A549 (cell line): ENCODE measurements around the gene RNF10. TPM values are rescaled to one million over a fixed set of nuclear protein-coding genes. Genes with fewer than 3 reads are reported as not detected.

Experiments
- ATAC-seq, 2 experiments: fragments of 200-7000 bp in 1 of 2; fragments of >200 bp in 1 of 2; cut with Nextera tagmentation in 1 of 2; cut with Tn5 transposase in 1 of 2; 3 replicates each; pipeline versions ENCODE4 v1.8.0 to v1.9.1; 2018 to 2020; ENCODE audit warnings: mild to moderate bottlenecking in 1 of 2, moderate library complexity in 1 of 2
- CTCF ChIA-PET: fragments of 300-600 bp; sonication (Branson Sonifier 250); formaldehyde crosslinking; extraction: SDS; loops from one replicate; lab custom pipeline; 2021; ENCODE audit warnings: antibody characterized with exemption, inconsistent platforms; lab: Yijun Ruan, JAX
- POLR2A ChIA-PET: fragments of 350-600 bp; formaldehyde crosslinking; extraction: SDS; loops from one replicate; lab custom pipeline; 2021; ENCODE audit warnings: antibody characterized with exemption, inconsistent platforms; lab: Yijun Ruan, JAX
- DNase-seq, 2 experiments: peaks; one replicate each; pipeline versions ENCODE4 v3.0.0 to v3.0.0-alpha.2; 2011 to 2016; ENCODE audit warnings: low read depth in 1 of 2, low spot score in 1 of 2
- FAIRE-seq: peaks from 2 replicates; lab custom pipeline; 2011; peaks lifted over from hg19 to GRCh38; lab: Jason Lieb, UNC
- H3K27ac ChIP-seq, 2 experiments: fragments of >200 bp; sonication (Bioruptor Twin); formaldehyde crosslinking; 3 replicates each; pipeline ENCODE4 v1.5.1; 2016 to 2017
- H3K4me1 ChIP-seq: fragments of >200 bp; sonication (Bioruptor Twin); formaldehyde crosslinking; 3 replicates; pipeline ENCODE4 v1.6.1; 2016
- H3K4me2 ChIP-seq: fragments of >200 bp; sonication (Bioruptor Twin); formaldehyde crosslinking; 3 replicates; pipeline ENCODE4 v1.6.1; 2016
- H3K4me3 ChIP-seq: fragments of >200 bp; sonication (Bioruptor Twin); formaldehyde crosslinking; 3 replicates; pipeline ENCODE4 v1.5.1; 2016
- H3K9me3 ChIP-seq: fragments of >200 bp; sonication (Bioruptor Twin); formaldehyde crosslinking; 3 replicates; pipeline ENCODE4 v1.6.1; 2016
- BCL3 ChIP-seq: fragments of >200 bp; sonication (Bioruptor Twin); formaldehyde crosslinking; IDR thresholded peaks from 3 replicates; pipeline ENCODE4 v1.6.1; 2016
- CBX2 ChIP-seq: fragments of 200-600 bp; sonication (generic); IDR thresholded peaks from 2 replicates; pipeline ENCODE4 v1.6.1; 2016; ENCODE audit warnings: low read depth, mild to moderate bottlenecking, borderline replicate concordance
- CBX8 ChIP-seq: fragments of 200-600 bp; sonication (generic); IDR thresholded peaks from 2 replicates; pipeline ENCODE4 v1.6.1; 2016
- CEBPB ChIP-seq, 2 experiments: fragments of >200 bp in 1 of 2; sonication (Bioruptor Twin) in 1 of 2; formaldehyde crosslinking in 1 of 2; IDR thresholded peaks; 2 replicates each; pipeline ENCODE4 v1.6.1; 2012 to 2016
- E2F6 ChIP-seq: IDR thresholded peaks from 2 replicates; pipeline ENCODE4 v1.6.1; 2012; ENCODE audit warnings: low read depth, borderline replicate concordance
- EHF ChIP-seq: fragments of 250-450 bp; sonication (Bioruptor Pico); IDR thresholded peaks from 2 replicates; pipeline ENCODE4 v1.5.0; 2020; ENCODE audit warnings: mild to moderate bottlenecking
- EHMT2 ChIP-seq: fragments of 200-600 bp; sonication (generic); IDR thresholded peaks from 2 replicates; pipeline ENCODE4 v1.6.1; 2016; ENCODE audit warnings: antibody characterized with exemption, low read depth, mild to moderate bottlenecking, moderate library complexity
- FOSB ChIP-seq: fragments of 250-450 bp; sonication (Bioruptor Pico); IDR thresholded peaks from 2 replicates; pipeline ENCODE4 v1.5.0; 2020; ENCODE audit warnings: mild to moderate bottlenecking, moderate library complexity
- FOSL2 ChIP-seq, 2 experiments: fragments of 450-650 bp in 1 of 2; fragments of >200 bp in 1 of 2; sonication (Bioruptor Twin) in 1 of 2; formaldehyde crosslinking; IDR thresholded peaks; 2 replicates each; pipeline versions ENCODE4 v1.5.0 to v1.6.1; 2016 to 2020; ENCODE audit warnings: mild to moderate bottlenecking in 1 of 2, moderate library complexity in 1 of 2
- HEYL ChIP-seq: fragments of 250-450 bp; sonication (Bioruptor Pico); IDR thresholded peaks from 2 replicates; pipeline ENCODE4 v1.8.0; 2021; ENCODE audit warnings: mild to moderate bottlenecking, moderate library complexity
- JUN ChIP-seq, 2 experiments: fragments of >200 bp; sonication (Bioruptor Twin); formaldehyde crosslinking; IDR thresholded peaks; 2 replicates in 1 of 2; 3 replicates in 1 of 2; pipeline ENCODE4 v1.6.1; 2016 to 2017
- KDM1A ChIP-seq: fragments of 200-600 bp; sonication (generic); IDR thresholded peaks from 2 replicates; pipeline ENCODE4 v1.6.1; 2016; ENCODE audit warnings: low read depth, mild to moderate bottlenecking
- KDM5A ChIP-seq: fragments of 200-600 bp; sonication (generic); IDR thresholded peaks from 2 replicates; pipeline ENCODE4 v1.6.1; 2016; ENCODE audit warnings: antibody characterized with exemption, mild to moderate bottlenecking
- MAX ChIP-seq: IDR thresholded peaks from 2 replicates; pipeline ENCODE4 v1.6.1; 2012
- MAZ ChIP-seq: fragments of 150-350 bp; IDR thresholded peaks from 2 replicates; pipeline ENCODE4 v1.6.1; 2014; ENCODE audit warnings: antibody characterized with exemption, low read depth, low read length, borderline replicate concordance
- PBX3 ChIP-seq: IDR thresholded peaks from 2 replicates; pipeline ENCODE4 v1.6.1; 2012
- PHF8 ChIP-seq: fragments of 200-600 bp; sonication (generic); IDR thresholded peaks from 2 replicates; pipeline ENCODE4 v1.6.1; 2016; ENCODE audit warnings: low read depth, mild to moderate bottlenecking, antibody characterized with exemption, moderate library complexity, borderline replicate concordance
- POLR2A ChIP-seq: IDR thresholded peaks from 2 replicates; pipeline ENCODE4 v1.6.1; 2012; ENCODE audit warnings: mild to moderate bottlenecking, low read length
- POLR2AphosphoS2 ChIP-seq: conservative IDR thresholded peaks from 2 replicates; pipeline ENCODE4 v1.6.1; 2012; ENCODE audit warnings: low read length, improper control_type of control experiment, inconsistent platforms
- REST ChIP-seq: fragments of 200-600 bp; sonication (generic); IDR thresholded peaks from 2 replicates; pipeline ENCODE4 v1.6.1; 2016; ENCODE audit warnings: antibody characterized with exemption, mild to moderate bottlenecking, moderate library complexity
- SREBF2 ChIP-seq: fragments of 450-650 bp; IDR thresholded peaks from 2 replicates; pipeline ENCODE4 v1.6.1; 2014; ENCODE audit warnings: mild to moderate bottlenecking, moderate library complexity
- TFCP2L1 ChIP-seq: fragments of 250-450 bp; sonication (Bioruptor Pico); IDR thresholded peaks from 2 replicates; pipeline ENCODE4 v1.5.0; 2021; ENCODE audit warnings: mild to moderate bottlenecking
- ZC3H11A ChIP-seq: fragments of 450-650 bp; IDR thresholded peaks from 2 replicates; pipeline ENCODE4 v1.6.1; 2014; ENCODE audit warnings: antibody characterized with exemption, mild to moderate bottlenecking
- ZFP36 ChIP-seq: fragments of 450-650 bp; IDR thresholded peaks from 2 replicates; pipeline ENCODE4 v1.6.1; 2014; ENCODE audit warnings: borderline replicate concordance; ENCODE audit not compliant: partially characterized antibody
- ZNF302 ChIP-seq: fragments of 250-450 bp; sonication (Bioruptor Pico); IDR thresholded peaks from 2 replicates; pipeline ENCODE4 v1.9.0; 2021; ENCODE audit warnings: inconsistent platforms, mild to moderate bottlenecking, moderate library complexity
- ZSCAN20 ChIP-seq: fragments of 250-450 bp; sonication (Bioruptor Pico); IDR thresholded peaks from 2 replicates; pipeline ENCODE4 v1.8.0; 2022; ENCODE audit warnings: mild to moderate bottlenecking, moderate library complexity
- WGBS: methylation state at CpG from one replicate; pipeline ENCODE4 v1.1.6; 2017; ENCODE audit errors: missing lambda C conversion rate; 5-methylcytosine and 5-hydroxymethylcytosine counted together
- polyA plus RNA-seq, 4 experiments: library from polyadenylated mRNA; depleted of rRNA in 3 of 4; stranded (reverse); fragments of >200 nt; fragmentation: RNase III in 1 of 4; extraction: RNeasy Plus Mini Kit Qiagen cat#74134 plus additional on column Dnase treatment in 1 of 4; gene quantifications; 2 replicates in 3 of 4; 3 replicates in 1 of 4; pipeline ENCODE4 v1.2.3, GENCODE V29; 2011 to 2017

RNF10 gene
- polyA plus RNA-seq, 2 of the 4 experiments (the other 2 are of a cell fraction), result 87.0 to 118 TPM

- no peak for FAIRE-seq
- Histone ChIP-seq H3K4me3 (peak overlapping the region; percentile 100), H3K4me2 (peak overlapping the region; percentile 87), H3K27ac (peak overlapping the region; percentile 96 to 98)
- DNase-seq, result peak in 1 of 2 experiments; percentile 18
- TF ChIP-seq FOSB, result no peak
- no peak for TF ChIP-seq KDM1A
- no peak for TF ChIP-seq CBX8
- peak in 1 of 2 experiments; percentile 28; a peak in 2 of 4 replicates for TF ChIP-seq CEBPB (IDR thresholded peaks at IDR 0.05)
- TF ChIP-seq PHF8, result peak; percentile 7; the same call in 1 of the 2 replicates
- TF ChIP-seq ZNF302, result no peak
- TF ChIP-seq, all 56 proteins: peak for 2
- CTCF ChIA-PET, result interaction anchor here (1.3 to 3.4 kb wide), 6 partner anchors 10 to 29 kb away, joined by 4 to 12 read pairs (median 4); partner anchors contain the start of gene SRSF9
- peak in 1 of 2 experiments; percentile 12 for ATAC-seq
- WGBS, result 16% methylated on average over 12 of the region's 17 CpGs
- Histone ChIP-seq H3K9me3 (no peaks in the 10 kb centered on the region), H3K4me1 (peaks cover 20% of the 10 kb centered on the region)
- POLR2A ChIA-PET, result interaction anchor here (1.7 to 2.4 kb wide), 2 partner anchors 10 to 34 kb away, joined by 6 to 16 read pairs; partner anchors contain the start of gene COQ5
Observed at GRCh38 chr12:120495186-120495730, 38.9 kb upstream of the RNF10 start.

GRCh38 chr12:120495731-120496412 is 38.3 kb upstream of the RNF10 start, which contains the start of gene DYNLL1:
Gene DYNLL1 (plus strand): TSS chr12:120496113. CDS start chr12:120496422, 309 bp downstream.
- FAIRE-seq (no peak), DNase-seq (peak; percentile 98 to 99), ATAC-seq (peak; percentile 96 to 97)
- Histone ChIP-seq H3K4me3 (peak within 1 kb of the TSS; percentile 100), H3K4me2 (peak within 1 kb of the TSS; percentile 87), H3K27ac (peak within 1 kb of the TSS; percentile 96 to 98), H3K4me1 (peaks cover 20% of the 10 kb centered on the region), H3K9me3 (no peaks in the 10 kb centered on the region)
- ChIA-PET CTCF (interaction anchor here (0.7 to 3.4 kb wide), 12 partner anchors 10 to 57 kb away, joined by 3 to 12 read pairs (median 4); partner anchors contain the start of gene SRSF9), POLR2A (interaction anchor here (0.6 to 2.4 kb wide), 4 partner anchors 9 to 33 kb away, joined by 3 to 16 read pairs (median 4); partner anchors contain the start of gene COQ5)
- TF ChIP-seq PBX3, result peak; percentile 36; the same call in 1 of the 2 replicates
- TF ChIP-seq BCL3, result peak; percentile 97
- TF ChIP-seq EHF, result no peak
- TF ChIP-seq PHF8, result peak; percentile 76; the same call in 1 of the 2 replicates
- no peak for TF ChIP-seq FOSL2 (IDR thresholded peaks at IDR 0.05)
- TF ChIP-seq FOSL2 (CRISPR knock-in tag; IDR thresholded peaks at IDR 0.05), result no peak
- TF ChIP-seq JUN (IDR thresholded peaks at IDR 0.05), result peak; percentile 88 to 98
- TF ChIP-seq ZNF302, result no peak
- TF ChIP-seq E2F6, result peak; percentile 15
- TF ChIP-seq KDM5A, result 0 out of 2 replicates have a peak, but pooled peaks have one; percentile 24
- TF ChIP-seq EHMT2, result no peak
- TF ChIP-seq SREBF2, result no peak
- no peak; the same call in 1 of the 2 replicates for TF ChIP-seq MAZ
- peak; percentile 41 for TF ChIP-seq REST
- no peak for TF ChIP-seq ZSCAN20 (CRISPR knock-in tag)
- TF ChIP-seq MAX, result peak; percentile 86
- no peak for TF ChIP-seq ZFP36
- TF ChIP-seq POLR2AphosphoS2, result no peak
- TF ChIP-seq ZC3H11A, result no peak
- no peak for TF ChIP-seq CBX2
- 0 out of 2 replicates have a peak, but pooled peaks have one; percentile 61 for TF ChIP-seq TFCP2L1
- TF ChIP-seq HEYL (CRISPR knock-in tag), result no peak
- TF ChIP-seq POLR2A, result peak; percentile 99
- 2% methylated on average over 23 of the region's 53 CpGs for WGBS
